HG03196 (cell line): Measurements from ENCODE around the gene NCKAP5.

Experiments
- ATAC-seq: cut with Tn5 transposase; IDR thresholded peaks from one replicate; pipeline ENCODE4 v1.9.1; 2021; ENCODE audit not compliant: unreplicated experiment

The NCKAP5 gene

DNA sequence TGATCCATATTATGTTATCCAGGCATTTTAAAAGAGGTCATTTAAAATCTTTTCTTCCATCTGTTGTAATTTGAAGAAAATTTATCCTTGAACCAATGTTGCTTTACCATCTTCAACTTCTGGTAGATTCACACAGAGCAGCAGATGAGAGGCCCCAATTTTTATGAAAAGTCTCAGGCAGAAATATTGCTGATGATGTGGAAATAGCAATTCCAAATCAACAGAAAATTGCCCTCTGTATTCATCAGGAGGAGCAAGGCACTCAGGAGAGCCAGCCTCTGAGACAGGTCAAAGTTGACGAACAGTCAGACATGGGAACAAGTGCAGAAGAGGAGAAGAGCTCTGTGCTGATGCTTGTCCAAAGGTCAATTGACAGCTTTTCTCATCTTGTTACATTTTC lies 444.9 kb downstream of the NCKAP5 start:
- ATAC-seq: no peak

DNA sequence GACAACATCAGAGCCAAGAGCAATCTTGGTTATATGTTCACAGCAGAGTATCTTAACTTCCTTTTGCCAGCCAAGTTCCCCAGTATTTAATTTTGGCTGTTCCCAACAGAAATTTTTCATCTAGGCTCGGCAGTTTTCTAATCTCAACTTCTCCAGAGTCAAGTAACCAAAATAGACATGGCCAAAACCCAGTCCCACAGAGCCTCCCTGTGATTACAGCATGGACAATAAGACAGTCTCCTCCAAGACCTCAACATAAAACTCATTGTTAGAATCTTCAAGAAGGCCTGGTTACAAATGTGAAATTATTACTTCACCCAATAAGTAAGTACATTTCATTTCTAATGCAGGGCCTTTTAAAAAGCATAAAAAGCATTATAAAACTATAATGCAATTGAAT lies 445.7 kb downstream of the NCKAP5 start:
- ATAC-seq: no peak

DNA sequence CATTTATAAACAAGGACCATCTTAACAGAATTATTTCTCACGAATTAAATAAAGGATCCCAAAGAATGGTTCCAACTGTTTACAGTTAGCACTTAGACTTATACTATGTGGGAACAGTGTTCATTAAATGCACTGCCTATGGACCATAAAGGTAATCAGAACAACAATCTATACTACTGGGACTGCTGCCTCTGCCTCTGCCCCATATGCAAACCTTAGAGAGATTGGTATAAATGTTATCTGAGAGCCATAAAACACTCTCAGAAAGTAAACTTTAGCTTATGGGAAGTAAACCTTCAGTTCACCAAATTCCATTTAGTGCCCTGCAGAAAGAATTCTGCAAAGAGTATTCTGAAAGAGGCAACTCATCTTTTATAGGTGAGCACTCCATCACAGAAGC lies 448.0 kb downstream of the NCKAP5 start:
- ATAC-seq: no peak

DNA sequence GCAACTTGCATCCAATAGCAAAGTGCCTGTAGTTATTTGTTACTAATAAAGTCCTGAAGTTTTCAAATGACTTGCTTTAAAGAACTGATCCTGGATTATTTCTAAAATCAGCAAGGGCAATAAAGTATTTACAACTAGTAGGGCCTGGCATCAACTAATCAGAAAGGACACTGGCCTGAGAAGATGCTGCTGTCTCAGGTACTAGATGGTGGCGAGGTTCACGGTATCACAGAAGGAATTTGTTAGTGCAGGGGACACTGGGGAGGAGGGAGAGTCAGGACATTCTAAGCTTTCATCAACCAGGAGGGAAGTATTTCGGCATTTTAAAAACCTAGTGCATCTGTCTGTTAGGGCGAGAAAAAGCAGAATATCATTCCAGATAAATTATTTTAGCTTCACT lies 458.1 kb downstream of the NCKAP5 start:
- ATAC-seq: no peak

DNA sequence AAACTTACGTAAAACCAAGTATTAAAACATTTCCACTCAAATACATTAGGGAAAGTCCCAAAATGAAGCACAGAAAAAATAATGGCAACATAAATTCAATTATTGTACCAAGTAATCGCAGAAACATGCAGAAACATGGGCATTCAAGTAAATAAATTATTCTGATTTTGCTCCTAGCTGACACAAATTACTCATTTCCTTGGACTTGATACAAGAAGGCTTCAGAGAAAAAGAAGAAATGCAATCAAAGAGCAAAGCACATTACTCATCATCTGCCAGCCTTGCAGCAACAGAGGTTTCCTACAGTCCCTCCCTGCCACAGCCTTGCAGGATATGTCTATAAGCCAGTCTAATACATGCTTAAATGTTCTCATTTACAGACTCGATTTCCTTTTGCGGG lies 458.5 kb downstream of the NCKAP5 start:
- no peak for ATAC-seq

DNA sequence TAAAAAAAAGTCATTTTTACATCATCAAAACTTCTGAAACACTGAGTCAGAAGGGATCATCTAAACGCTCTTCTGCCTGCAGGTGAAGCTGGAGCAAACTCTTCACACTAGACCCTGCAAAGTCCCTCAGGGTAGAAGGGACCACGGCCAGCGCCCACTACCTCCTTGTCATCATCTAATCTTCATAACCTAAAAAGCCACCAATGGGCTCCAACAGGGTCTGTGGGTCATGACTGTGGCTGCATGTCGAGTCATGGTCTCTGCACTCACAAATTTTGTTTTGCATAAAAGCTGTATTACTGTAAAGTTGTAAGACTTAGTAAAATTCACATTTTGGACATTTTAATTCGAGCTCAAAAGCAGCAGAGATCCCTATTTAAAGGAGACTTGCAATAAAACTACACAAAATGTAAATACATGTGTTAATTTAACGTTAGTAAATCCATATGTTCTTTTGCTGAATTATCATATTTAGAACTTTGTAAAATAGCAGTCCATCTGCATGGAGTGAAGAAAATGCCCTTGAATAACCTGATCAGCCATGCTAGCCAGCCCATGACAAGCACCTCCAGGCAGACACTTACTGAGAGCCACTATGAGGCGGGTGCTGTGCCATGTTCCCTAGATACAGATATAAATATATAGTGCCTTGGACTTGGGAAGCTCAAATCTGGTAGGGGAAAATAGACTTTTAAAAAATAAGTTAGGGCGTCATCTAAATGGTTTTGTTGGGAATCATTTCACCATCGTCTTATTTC lies 461.0 kb downstream of the NCKAP5 start:
- ATAC-seq: no peak

DNA sequence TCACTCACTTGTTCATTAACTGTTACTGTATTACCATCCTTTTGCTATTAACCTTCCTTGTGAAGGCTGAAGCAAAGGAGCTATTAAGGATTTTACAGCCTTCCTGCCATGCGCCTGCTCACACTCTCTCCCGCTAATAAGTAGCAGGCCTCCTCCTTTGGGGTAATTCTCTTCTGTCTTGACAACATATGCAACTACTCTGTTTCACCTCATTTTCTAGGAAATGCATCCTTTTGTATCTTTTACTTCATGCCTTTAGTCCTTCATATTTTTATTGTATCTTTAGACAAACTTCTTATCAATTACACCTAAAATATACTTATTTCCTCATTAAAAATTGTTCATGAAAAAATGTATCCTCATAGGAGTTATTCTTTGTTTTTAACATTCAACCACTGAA lies 463.4 kb downstream of the NCKAP5 start:
- no peak for ATAC-seq

DNA sequence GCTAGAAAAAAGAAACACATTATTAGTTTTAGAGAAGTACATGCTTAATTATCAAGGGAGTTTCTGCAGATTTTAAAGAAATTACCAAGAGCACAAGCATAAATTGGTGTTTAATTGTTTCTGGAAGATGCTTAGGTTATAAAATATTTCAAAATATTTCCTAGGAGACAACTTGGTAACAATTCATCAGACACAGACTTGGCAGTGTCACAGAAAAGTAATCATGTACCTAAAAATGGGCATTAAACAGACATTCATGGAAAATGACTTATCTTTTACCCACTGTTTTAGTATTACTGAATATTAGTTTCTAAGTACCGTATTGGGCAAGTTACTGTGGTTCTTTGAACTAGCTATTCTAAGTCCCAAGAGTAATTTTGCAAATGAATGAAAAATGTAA lies 469.5 kb downstream of the NCKAP5 start:
- ATAC-seq: no peak

DNA sequence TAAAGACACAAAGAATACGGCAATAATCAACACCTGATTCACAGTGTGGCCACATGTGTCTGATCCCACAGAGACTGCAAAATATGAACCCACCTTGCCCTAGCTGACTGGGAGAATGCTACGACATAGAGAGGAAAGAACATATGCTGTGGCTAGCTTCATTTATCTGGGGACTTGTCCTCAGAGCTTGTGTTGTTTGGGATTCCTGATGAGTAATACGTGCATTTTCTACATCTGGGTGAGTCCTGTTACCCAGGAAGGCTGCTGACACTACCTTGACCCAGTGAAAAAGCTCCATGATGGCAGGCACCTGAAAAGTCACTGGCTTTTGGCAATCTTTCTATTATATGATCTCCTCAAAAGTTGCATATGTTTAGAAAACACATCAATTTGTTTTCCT lies 470.6 kb downstream of the NCKAP5 start:
- no peak for ATAC-seq

DNA sequence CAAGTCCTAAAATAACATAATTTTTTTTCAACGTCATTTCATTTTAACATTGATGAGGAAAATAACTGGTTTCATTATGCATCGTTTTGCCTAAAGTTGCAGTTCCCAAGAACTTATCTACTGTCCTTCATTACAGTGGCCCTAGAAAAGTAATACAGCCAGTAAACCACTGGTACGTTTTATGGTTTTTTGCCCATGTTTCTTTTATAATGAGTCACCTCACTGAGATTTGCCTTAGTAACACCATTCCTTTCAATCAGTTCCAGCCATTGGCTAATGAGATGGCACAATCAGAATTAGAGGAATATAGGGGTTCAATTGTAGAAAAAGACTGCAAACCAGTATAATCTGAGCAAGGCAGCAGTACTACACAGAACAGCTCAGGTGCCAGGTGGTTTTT lies 475.7 kb downstream of the NCKAP5 start:
- ATAC-seq: no peak

DNA sequence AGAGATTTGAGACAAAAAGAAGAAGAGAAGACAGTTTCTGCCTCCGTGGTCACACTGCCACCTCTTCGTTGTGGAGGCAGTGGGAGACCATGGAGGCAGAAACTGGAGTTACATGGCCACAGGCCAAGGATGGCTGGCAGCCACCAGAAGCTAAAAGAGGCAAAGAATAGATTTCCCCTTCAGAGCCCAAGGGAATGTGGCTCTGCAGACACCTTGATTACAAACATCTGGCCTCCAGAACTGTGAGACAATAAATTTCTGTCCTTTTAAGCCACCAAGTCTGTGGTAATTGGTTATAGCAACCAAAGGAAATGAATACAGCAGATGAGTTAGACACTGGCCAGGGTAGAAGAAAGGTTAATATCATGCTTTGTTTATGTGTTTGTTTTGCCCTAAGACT lies 477.9 kb downstream of the NCKAP5 start:
- no peak for ATAC-seq

DNA sequence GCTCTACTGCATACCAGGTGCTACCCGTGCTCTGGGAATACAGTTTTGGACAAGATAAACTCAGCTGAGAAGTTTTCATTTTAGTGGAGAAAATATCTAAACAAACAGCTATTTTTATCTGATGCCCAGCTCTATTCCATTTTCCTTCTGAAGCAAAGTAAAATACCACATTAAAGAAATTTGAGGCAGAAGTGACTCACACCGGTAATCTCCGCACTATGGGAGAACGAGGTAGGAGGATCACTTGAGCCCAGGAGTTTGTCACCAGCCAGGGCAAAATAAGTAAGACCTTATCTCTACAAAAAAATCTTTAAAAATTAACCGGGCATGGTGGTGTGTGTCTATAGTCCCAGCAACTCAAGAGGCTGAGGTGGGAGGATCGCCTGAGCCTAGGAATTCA lies 482.1 kb downstream of the NCKAP5 start:
- ATAC-seq: no peak

DNA sequence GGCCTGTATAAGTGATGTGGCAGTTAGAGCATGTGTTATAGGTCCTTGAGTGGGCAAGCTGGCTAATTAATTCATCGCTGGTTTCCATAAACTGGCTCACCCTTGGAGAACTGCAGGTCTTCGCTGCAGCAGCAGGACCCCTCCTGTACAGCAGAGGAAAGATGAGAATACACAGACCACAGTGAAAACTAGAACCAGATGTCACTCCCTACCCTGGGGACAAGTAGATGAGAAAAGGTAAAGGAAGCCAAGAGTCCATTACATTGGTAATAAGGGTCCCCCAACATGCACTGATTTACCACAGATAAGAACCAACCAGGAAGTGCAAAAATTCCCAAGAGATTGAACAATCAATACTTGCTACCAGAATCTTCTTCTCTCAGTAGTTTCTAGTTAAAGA lies 482.6 kb downstream of the NCKAP5 start:
- no peak for ATAC-seq

DNA sequence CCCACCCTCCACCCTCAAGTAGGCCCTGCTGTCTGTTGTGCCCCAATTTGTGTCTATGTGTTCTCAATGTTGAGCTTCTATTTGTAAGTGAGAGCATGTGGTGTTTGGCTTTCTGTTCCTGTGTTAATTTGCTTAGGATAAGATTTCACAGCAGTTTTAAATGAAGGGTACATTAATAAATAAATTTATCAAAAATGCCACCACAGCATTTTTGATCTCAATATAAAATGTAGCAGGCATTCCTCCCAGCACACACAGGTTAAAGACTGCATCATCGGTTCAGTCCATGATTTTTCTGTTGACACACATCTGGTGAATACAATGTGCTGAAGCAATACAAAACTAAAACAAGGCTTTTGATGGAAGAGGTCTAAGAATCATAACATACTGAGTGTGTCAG lies 486.2 kb downstream of the NCKAP5 start:
- ATAC-seq: no peak

DNA sequence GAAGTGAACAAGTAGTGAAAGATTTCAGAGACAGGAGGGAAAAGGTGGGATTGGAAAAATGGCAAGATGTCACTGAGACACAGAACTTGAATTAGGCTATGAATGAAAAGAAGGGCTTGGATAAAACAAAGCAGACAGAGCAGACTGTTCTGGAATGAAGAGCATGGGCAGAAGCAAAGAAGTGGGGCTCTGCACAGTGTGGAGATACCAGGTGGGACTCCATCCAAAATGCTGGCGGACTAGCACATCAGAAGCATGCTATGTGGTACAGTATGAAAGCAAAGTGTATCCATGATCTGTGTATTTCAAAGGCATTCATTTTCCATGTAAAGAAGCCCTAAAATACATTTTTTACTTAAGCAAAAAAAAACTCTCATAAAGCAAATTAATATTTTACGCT lies 487.4 kb downstream of the NCKAP5 start:
- ATAC-seq: no peak

DNA sequence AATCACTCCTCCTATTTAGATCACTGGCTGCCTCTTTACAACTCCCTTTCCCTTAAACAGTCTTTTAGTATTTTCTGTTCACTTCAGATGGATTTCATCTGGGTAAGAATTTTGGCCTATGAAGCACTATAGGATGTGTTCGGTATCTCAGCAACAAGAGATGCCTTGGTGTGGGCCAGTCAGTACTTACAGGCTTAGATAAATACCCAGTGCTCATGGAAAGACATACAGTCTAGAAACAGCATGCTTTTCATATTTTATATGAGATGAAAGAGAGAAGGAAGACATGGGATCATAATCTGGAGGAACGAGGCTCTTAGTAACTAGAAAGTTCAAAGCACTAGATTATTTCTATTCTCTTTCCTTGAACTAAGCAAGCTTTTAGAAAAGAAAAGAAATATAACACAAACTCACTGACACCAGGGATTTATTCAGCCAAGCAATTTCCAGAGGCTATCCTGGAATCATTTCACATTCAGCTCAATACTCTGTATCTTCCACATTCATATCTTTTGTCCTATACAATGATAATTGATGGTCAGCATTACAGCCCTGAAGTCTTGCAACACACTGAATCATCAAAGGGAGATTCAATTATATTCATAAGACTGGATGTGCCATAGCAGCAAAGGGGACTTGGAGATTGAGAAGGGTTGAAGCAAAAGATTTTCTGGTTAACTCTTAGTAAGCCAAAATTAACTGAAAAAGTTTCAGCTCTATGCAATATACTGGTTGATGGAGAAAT lies 489.4 kb downstream of the NCKAP5 start:
- no peak for ATAC-seq

DNA sequence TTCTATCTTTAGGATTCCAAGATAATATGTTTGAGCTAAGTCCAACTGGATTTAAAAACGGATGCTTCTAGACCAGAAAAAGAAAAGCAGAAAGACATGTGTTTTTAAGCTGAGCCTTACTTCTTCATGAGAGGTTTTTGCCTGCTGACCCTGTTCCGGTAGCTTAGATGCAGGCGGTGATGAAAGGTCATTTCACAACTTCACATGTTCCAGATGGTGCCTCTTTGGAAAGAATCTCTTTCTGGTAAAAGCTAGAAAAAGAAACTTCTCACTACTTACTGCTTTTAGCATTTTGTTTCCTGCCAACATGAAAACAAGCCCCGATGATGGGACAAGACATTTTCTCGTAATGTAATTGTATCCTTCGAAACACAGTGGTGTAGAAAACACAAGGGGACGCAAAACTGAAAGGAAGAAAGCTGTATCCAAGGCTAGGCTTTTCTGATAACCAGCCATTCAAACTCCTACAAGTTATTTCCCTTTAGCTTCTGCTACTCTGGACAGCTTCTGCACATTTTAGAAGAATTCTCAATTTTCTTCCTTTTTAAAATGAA lies 490.9 kb downstream of the NCKAP5 start:
- no peak for ATAC-seq

DNA sequence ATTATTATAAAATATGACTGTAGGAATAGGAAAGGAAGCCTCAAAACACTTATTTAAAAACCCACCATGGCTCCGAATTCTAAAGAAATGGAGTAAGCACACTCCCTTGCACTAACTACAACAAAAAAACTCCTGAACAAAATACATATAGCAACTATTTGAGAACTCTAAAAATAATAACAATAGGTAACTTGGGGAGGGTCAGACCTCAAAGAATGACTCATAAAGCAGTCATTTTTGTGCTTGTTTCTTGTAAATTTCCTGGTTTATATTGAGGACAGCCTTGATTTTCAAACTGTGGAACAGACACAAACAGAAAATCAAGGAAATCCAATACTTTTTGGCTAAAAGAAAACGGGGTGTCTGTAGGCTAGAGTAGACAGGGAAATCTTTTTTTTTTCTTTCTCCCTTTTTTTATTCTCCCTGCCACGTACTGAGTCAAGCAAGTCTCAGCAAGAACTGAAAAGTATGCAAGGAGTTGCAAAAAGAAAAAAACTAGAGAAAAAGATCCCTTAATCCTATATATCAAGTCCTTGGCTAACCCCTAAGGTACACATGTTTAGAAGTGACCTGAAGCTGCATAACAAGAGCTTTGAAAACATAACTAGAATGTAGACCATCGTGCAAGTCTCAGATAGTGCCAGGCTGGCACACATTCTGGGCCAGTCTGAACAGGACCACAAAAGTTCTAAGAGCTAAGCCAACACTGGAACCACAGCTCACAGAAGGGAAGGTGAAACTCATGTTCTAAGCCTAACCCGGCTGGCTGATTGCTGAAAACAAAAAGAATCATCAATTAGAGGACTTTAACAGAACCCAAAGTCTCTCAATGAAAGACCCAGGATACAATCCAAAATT lies 495.2 kb downstream of the NCKAP5 start:
- no peak for ATAC-seq

DNA sequence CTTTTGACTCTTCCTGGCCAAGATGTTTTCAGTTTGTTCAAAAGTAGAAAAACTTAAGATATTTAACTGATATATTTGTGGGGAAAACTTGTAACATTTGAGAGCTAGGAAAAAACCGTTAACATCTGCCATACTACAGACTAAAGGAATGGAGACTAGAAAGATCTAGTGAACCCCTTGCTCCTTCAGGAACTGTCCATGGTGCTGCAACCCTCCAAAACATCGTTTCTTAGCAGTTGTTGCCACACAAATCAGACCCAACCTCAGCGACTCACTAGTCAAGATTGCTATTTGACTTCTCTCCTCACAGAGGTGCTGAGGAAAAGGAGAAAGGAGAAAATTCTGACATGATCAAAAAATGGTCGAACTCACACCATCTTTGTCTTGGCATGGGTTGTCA lies 504.5 kb downstream of the NCKAP5 start:
- no peak for ATAC-seq

DNA sequence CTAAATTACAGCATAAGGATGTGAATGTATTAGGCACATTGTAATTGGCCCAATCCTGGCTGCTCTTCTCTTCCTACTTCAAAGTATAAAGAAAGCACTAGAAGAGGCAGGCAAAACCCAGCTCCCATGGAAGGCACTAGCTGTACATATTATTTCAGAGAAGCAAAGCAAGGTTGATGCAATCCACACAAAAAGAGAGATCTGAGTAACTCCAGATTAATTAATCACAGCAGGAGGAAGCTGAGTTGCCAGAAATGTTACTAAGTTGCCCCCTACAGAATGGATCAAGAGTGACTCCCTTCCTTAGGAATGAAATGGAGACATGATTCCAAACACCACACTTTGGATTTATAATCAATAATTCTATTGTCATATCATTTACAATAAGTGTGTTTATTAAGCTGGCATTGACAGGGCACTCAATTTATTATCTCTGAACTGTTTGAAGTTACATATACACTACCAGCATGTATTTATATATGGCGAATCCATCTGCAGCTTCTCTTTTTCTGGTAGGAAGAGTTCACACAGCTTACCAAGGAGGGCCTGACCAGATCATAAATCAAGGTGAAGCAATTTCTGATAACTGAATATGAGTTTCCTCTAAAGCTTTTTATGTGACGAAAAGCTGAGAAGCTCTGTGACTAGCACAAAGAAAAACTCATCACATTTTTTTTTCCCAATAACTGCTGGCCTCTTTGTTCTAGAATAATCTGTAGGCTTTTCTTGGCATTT lies 505.2 kb downstream of the NCKAP5 start:
- no peak for ATAC-seq
